Measurements from ENCODE around the gene CABLES1.
A peak's percentile ranks its signal among the peaks of the same experiment; 100 is the strongest.
"Not testable (repeated sequence)": the region's sequence is repeated elsewhere in the genome, so short reads cannot be mapped to it uniquely, and the experiment has no call there.

CABLES1 gene

GRCh38 chr18:23134780-23135549, at the start of gene CABLES1:
CABLES1 (plus strand) TSS chr18:23135485; CDS start chr18:23135763, 278 bp downstream.
- DNase-seq (ENCODE audit: low read depth), result no peak
- TF ChIP-seq CTCF (IDR thresholded peaks at IDR 0.05; ENCODE audit: low read depth, low read length, missing control alignments), result no peak
- peak within 1 kb of the TSS; percentile 70 for H3K4me3 ChIP-seq (ENCODE audit: low read depth, low read length)

- TF ChIP-seq CTCF (IDR thresholded peaks at IDR 0.05; ENCODE audit: low read depth, low read length, missing control alignments), result no peak
- H3K4me3 ChIP-seq (ENCODE audit: low read depth, low read length), result no peak overlapping the region
- no peak for DNase-seq (ENCODE audit: low read depth)
Measured at GRCh38 chr18:23087352-23087751, 47.9 kb upstream of the CABLES1 start.

- no peak overlapping the region for H3K4me3 ChIP-seq (ENCODE audit: low read depth, low read length)
- DNase-seq (ENCODE audit: low read depth), result no peak
- no peak for TF ChIP-seq CTCF (IDR thresholded peaks at IDR 0.05; ENCODE audit: low read depth, low read length, missing control alignments)
Measured at GRCh38 chr18:23088310-23088709, 47.0 kb upstream of the CABLES1 start.

- H3K4me3 ChIP-seq (ENCODE audit: low read depth, low read length); DNase-seq (ENCODE audit: low read depth): not testable (repeated sequence)
Measured at GRCh38 chr18:23091017-23091993, 44.0 kb upstream of the CABLES1 start.

- no peak overlapping the region for H3K4me3 ChIP-seq (ENCODE audit: low read depth, low read length)
- no peak for DNase-seq (ENCODE audit: low read depth)
- no peak for TF ChIP-seq CTCF (IDR thresholded peaks at IDR 0.05; ENCODE audit: low read depth, low read length, missing control alignments)
Measured at GRCh38 chr18:23092121-23092520, 43.2 kb upstream of the CABLES1 start.

- H3K4me3 ChIP-seq (ENCODE audit: low read depth, low read length); DNase-seq (ENCODE audit: low read depth): not testable (repeated sequence)
Measured at GRCh38 chr18:23093130-23093529, 42.2 kb upstream of the CABLES1 start.

- no peak for DNase-seq (ENCODE audit: low read depth)
- H3K4me3 ChIP-seq (ENCODE audit: low read depth, low read length), result no peak overlapping the region
- TF ChIP-seq CTCF (IDR thresholded peaks at IDR 0.05; ENCODE audit: low read depth, low read length, missing control alignments), result no peak
Measured at GRCh38 chr18:23093772-23094171, 41.5 kb upstream of the CABLES1 start.
